H9 (cell line): ENCODE measurements around the gene ARSG. TPM values are rescaled to one million over a fixed set of nuclear protein-coding genes. Genes with fewer than 3 reads are reported as not detected.

Experiments
- DNase-seq: peaks from one replicate; pipeline ENCODE4 v3.0.0-alpha.2; 2017
- H2AFZ ChIP-seq: one replicate; pipeline ENCODE4 v1.6.1; 2013; ENCODE audit warnings: mild to moderate bottlenecking, low read length, control low read depth, moderate library complexity
- H2AK5ac ChIP-seq: 2 replicates; pipeline ENCODE4 v1.6.1; 2013; ENCODE audit warnings: low read length, control low read depth, mixed read lengths; ENCODE audit not compliant: insufficient read length
- H2BK120ac ChIP-seq: one replicate; pipeline ENCODE4 v1.6.1; 2013; ENCODE audit warnings: low read depth, mild to moderate bottlenecking, low read length, control low read depth, inconsistent platforms; ENCODE audit not compliant: poor library complexity, severe bottlenecking
- H2BK12ac ChIP-seq: 2 replicates; pipeline ENCODE4 v1.6.1; 2013; ENCODE audit warnings: low read length, control low read depth, mixed read lengths, low read depth; ENCODE audit not compliant: insufficient read length
- H2BK15ac ChIP-seq: 2 replicates; pipeline ENCODE4 v1.6.1; 2013; ENCODE audit warnings: low read depth, low read length, control low read depth
- H2BK20ac ChIP-seq: one replicate; pipeline ENCODE4 v1.6.1; 2013; ENCODE audit warnings: low read depth, mild to moderate bottlenecking, low read length, control low read depth, inconsistent platforms; ENCODE audit not compliant: poor library complexity, severe bottlenecking
- H2BK5ac ChIP-seq: 2 replicates; pipeline ENCODE4 v1.6.1; 2013; ENCODE audit warnings: low read length, control low read depth, mixed read lengths; ENCODE audit not compliant: insufficient read length
- H3K14ac ChIP-seq: 2 replicates; pipeline ENCODE4 v1.6.1; 2013; ENCODE audit warnings: low read length, control low read depth; ENCODE audit not compliant: insufficient read depth
- H3K18ac ChIP-seq: 2 replicates; pipeline ENCODE4 v1.6.1; 2013; ENCODE audit warnings: low read depth, mild to moderate bottlenecking, mixed read lengths, low read length, control low read depth; ENCODE audit not compliant: insufficient read length
- H3K23ac ChIP-seq: 2 replicates; pipeline ENCODE4 v1.6.1; 2013; ENCODE audit warnings: low read length, control low read depth, mixed read lengths, low read depth; ENCODE audit not compliant: insufficient read length
- H3K23me2 ChIP-seq: 2 replicates; pipeline ENCODE4 v1.6.1; 2013; ENCODE audit warnings: low read depth, mild to moderate bottlenecking, mixed read lengths, low read length, control low read depth; ENCODE audit not compliant: insufficient read length, poor library complexity, severe bottlenecking
- H3K27ac ChIP-seq: 2 replicates; pipeline ENCODE4 v1.5.1; 2013; ENCODE audit warnings: low read length, control low read depth, mixed read lengths, low read depth; ENCODE audit not compliant: insufficient read length
- H3K27me3 ChIP-seq: 2 replicates; pipeline ENCODE4 v1.6.1; 2013; ENCODE audit warnings: low read length, control low read depth, inconsistent platforms; ENCODE audit not compliant: insufficient read depth
- H3K4ac ChIP-seq: 2 replicates; pipeline ENCODE4 v1.6.1; 2013; ENCODE audit warnings: low read depth, mild to moderate bottlenecking, control low read depth, inconsistent platforms, low read length, moderate library complexity
- H3K4me1 ChIP-seq: 2 replicates; pipeline ENCODE4 v1.6.1; 2013; ENCODE audit warnings: low read length, control low read depth, inconsistent platforms; ENCODE audit not compliant: insufficient read depth
- H3K4me2 ChIP-seq: 2 replicates; pipeline ENCODE4 v1.6.1; 2013; ENCODE audit warnings: low read length, control low read depth, mixed read lengths; ENCODE audit not compliant: insufficient read length, insufficient read depth
- H3K56ac ChIP-seq: 2 replicates; pipeline ENCODE4 v1.6.1; 2013; ENCODE audit warnings: low read depth, mild to moderate bottlenecking, mixed read lengths, low read length, control low read depth; ENCODE audit not compliant: insufficient read length
- H3K79me1 ChIP-seq: 2 replicates; pipeline ENCODE4 v1.6.1; 2013; ENCODE audit warnings: low read depth, mild to moderate bottlenecking, moderate library complexity, low read length, control low read depth, inconsistent platforms; ENCODE audit not compliant: insufficient read depth, poor library complexity, severe bottlenecking
- H3K79me2 ChIP-seq: 2 replicates; pipeline ENCODE4 v1.6.1; 2013; ENCODE audit warnings: low read length, control low read depth, inconsistent platforms; ENCODE audit not compliant: insufficient read depth
- H3K9ac ChIP-seq: 2 replicates; pipeline ENCODE4 v1.6.1; 2013; ENCODE audit warnings: low read length, control low read depth, mixed read lengths; ENCODE audit not compliant: insufficient read length; ENCODE audit errors: extremely low read depth
- H3K9me3 ChIP-seq: one replicate; pipeline ENCODE4 v1.6.1; 2013; ENCODE audit warnings: low read depth, low read length, inconsistent platforms; ENCODE audit not compliant: control insufficient read depth
- H3T11ph ChIP-seq: one replicate; pipeline ENCODE4 v1.6.1; 2013; ENCODE audit warnings: mild to moderate bottlenecking, low read length, control low read depth, inconsistent platforms
- H4K20me1 ChIP-seq: one replicate; pipeline ENCODE4 v1.6.1; 2013; ENCODE audit not compliant: control insufficient read depth, insufficient read length, insufficient read depth
- H4K5ac ChIP-seq: 2 replicates; pipeline ENCODE4 v1.6.1; 2013; ENCODE audit warnings: low read depth, mild to moderate bottlenecking, mixed read lengths, low read length, control low read depth; ENCODE audit not compliant: insufficient read length
- H4K8ac ChIP-seq: replicated peaks from 2 replicates; pipeline ENCODE4 v1.6.1; 2013; ENCODE audit warnings: low read length, control low read depth, mixed read lengths, low read depth; ENCODE audit not compliant: insufficient read length
- H4K91ac ChIP-seq: 2 replicates; pipeline ENCODE4 v1.6.1; 2013; ENCODE audit warnings: low read depth, mild to moderate bottlenecking, moderate library complexity, mixed read lengths, low read length, control low read depth; ENCODE audit not compliant: insufficient read length
- H3K27ac Mint-ChIP-seq, 3 experiments: 2 replicates in 2 of 3; 3 replicates in 1 of 3; pipeline ENCODE4 v1.8.0; 2020 to 2021; ENCODE audit warnings: mixed read lengths in 3 of 3, mild to moderate bottlenecking in 1 of 3, moderate library complexity in 1 of 3
- H3K27me3 Mint-ChIP-seq: 2 replicates; pipeline ENCODE4 v1.8.0; 2021; ENCODE audit warnings: low read depth, mild to moderate bottlenecking, moderate library complexity, mixed read lengths
- H3K36me3 Mint-ChIP-seq, 3 experiments: 2 replicates in 2 of 3; 3 replicates in 1 of 3; pipeline ENCODE4 v1.8.0; 2020 to 2021; ENCODE audit warnings: low read depth in 3 of 3, mixed read lengths in 3 of 3; ENCODE audit not compliant: insufficient read depth in 1 of 3
- H3K4me1 Mint-ChIP-seq, 2 experiments: 2 replicates each; pipeline ENCODE4 v1.8.0; 2020; ENCODE audit warnings: mixed read lengths in 2 of 2
- H3K4me3 Mint-ChIP-seq, 2 experiments: 2 replicates in 1 of 2; 3 replicates in 1 of 2; pipeline ENCODE4 v1.8.0; 2020 to 2021; ENCODE audit warnings: mild to moderate bottlenecking in 2 of 2, mixed read lengths in 2 of 2, moderate library complexity in 1 of 2
- H3K9me3 Mint-ChIP-seq, 2 experiments: 2 replicates in 1 of 2; 3 replicates in 1 of 2; pipeline ENCODE4 v1.8.0; 2020; ENCODE audit warnings: mild to moderate bottlenecking in 2 of 2, mixed read lengths in 2 of 2, moderate library complexity in 1 of 2
- WGBS: extraction: QIAGEN DNeasy Blood & Tissue Kit; methylation state at CpG from one replicate; pipeline ENCODE4 v1.1.7; 2013; ENCODE audit warnings: missing lambda C conversion rate, low lambda C conversion rate, mixed read lengths; ENCODE audit not compliant: insufficient read length; ENCODE audit errors: extremely low coverage; 5-methylcytosine and 5-hydroxymethylcytosine counted together
- total RNA-seq: library from RNA; stranded (reverse); gene quantifications from 2 replicates; pipeline ENCODE4 v1.2.1, GENCODE V29; 2021
- TF ChIP-seq, protein P1 (sequence below): fragments of 200-600 bp; sonication (generic); conservative IDR thresholded peaks from 3 replicates; pipeline ENCODE4 v1.8.0; 2021; ENCODE audit warnings: antibody characterized with exemption, mild to moderate bottlenecking

Gene ARSG
- total RNA-seq, 1 experiment from 2014 or later = 3.6 TPM

DNA sequence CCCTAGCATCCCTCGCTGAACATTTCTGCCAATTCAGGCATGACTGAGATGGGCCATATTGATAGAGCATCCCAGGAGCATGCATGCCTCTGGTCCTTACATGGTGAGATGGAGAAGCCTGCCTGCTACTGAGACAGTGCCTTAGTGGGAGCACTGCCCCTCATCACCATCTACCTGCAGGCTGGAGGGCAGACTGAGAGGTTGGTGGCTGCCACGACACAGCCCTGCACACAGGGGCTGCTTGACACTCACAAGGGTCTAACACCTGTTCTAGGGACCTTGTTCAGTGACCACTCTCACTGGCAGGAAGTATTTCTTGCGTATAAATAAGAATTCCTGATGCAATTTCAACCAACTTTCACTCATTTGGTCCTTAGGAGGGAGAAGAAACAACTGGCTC is 132.0 kb downstream of the ARSG start:
- Mint-ChIP-seq H3K27me3 (peaks cover 1% of the 10 kb centered on the region), H3K4me3 (no peak overlapping the region), H3K36me3 (peaks cover 23 to 40% (median 25%) of the 10 kb centered on the region in 3 experiments), H3K9me3 (peaks cover 8% of the 10 kb centered on the region in 2 experiments; a peak in 3 of 5 replicates), H3K4me1 (peaks cover 19 to 25% of the 10 kb centered on the region in 2 experiments), H3K27ac (no peak overlapping the region)
- Histone ChIP-seq H3K4ac (no peak overlapping the region), H3T11ph (no peak overlapping the region), H3K79me1 (no peaks in the 10 kb centered on the region), H3K9me3 (no peaks in the 10 kb centered on the region), H3K18ac (no peak overlapping the region), H3K9ac (no peak overlapping the region), H4K20me1 (no peaks in the 10 kb centered on the region), H3K23me2 (no peaks in the 10 kb centered on the region), H2BK15ac (no peak overlapping the region), H4K5ac (no peak overlapping the region), H2BK20ac (no peak overlapping the region), H4K91ac (no peak overlapping the region), H3K4me1 (no peaks in the 10 kb centered on the region), H3K27me3 (no peaks in the 10 kb centered on the region), H3K14ac (no peak overlapping the region), H3K4me2 (no peak overlapping the region), H2BK12ac (no peak overlapping the region), H2AFZ (no peak overlapping the region), H2BK120ac (no peak overlapping the region), H3K23ac (no peak overlapping the region), H3K79me2 (no peaks in the 10 kb centered on the region), H2AK5ac (no peak overlapping the region), H4K8ac (no peak overlapping the region), H2BK5ac (no peak overlapping the region), H3K27ac (no peak overlapping the region), H3K56ac (no peak overlapping the region)
- WGBS = no CpG with 5 or more reads among the region's 3 CpGs
- TF ChIP-seq, protein P1, sequence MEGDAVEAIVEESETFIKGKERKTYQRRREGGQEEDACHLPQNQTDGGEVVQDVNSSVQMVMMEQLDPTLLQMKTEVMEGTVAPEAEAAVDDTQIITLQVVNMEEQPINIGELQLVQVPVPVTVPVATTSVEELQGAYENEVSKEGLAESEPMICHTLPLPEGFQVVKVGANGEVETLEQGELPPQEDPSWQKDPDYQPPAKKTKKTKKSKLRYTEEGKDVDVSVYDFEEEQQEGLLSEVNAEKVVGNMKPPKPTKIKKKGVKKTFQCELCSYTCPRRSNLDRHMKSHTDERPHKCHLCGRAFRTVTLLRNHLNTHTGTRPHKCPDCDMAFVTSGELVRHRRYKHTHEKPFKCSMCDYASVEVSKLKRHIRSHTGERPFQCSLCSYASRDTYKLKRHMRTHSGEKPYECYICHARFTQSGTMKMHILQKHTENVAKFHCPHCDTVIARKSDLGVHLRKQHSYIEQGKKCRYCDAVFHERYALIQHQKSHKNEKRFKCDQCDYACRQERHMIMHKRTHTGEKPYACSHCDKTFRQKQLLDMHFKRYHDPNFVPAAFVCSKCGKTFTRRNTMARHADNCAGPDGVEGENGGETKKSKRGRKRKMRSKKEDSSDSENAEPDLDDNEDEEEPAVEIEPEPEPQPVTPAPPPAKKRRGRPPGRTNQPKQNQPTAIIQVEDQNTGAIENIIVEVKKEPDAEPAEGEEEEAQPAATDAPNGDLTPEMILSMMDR = no peak
- DNase-seq = no peak
